ENCODE measurements around the gene FBXL7.

FBXL7 gene

DNA sequence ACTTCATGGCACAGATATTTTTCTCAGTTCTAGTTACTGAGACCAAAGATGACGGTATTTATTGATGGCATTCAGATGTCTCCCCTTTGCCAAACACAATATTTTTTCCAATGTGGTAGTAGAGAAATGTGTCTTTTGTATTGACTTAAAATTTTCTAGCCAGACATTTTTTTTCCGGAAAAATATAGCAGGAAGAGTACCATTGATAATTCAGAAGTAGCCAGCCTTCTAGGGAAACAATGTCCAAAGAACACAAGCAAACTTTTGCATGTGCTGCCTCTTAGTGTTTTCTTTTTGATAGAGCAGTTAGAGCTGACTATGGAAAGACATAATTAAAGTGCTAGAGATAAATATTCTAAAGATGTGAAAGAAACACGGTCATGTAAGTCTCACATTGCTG lies 448.2 kb downstream of the FBXL7 start:
- ChIA-PET CTCF (no interaction called here), POLR2A (no interaction called here)
- no peak overlapping the region for H3K4me3 ChIP-seq (ENCODE audit: low read depth, low read length)
- no peak for DNase-seq (ENCODE audit: low read depth, low spot score)
- TF ChIP-seq CTCF (IDR thresholded peaks at IDR 0.05; ENCODE audit: insufficient read depth, low read length, missing control alignments), result no peak

- no peak for DNase-seq (ENCODE audit: low read depth, low spot score)
- no peak for TF ChIP-seq CTCF (IDR thresholded peaks at IDR 0.05; ENCODE audit: insufficient read depth, low read length, missing control alignments)
- H3K4me3 ChIP-seq (ENCODE audit: low read depth, low read length), result no peak overlapping the region
- ChIA-PET POLR2A (no interaction called here), CTCF (no interaction called here)
Observed at GRCh38 chr5:15951126-15951525, 451.1 kb downstream of the FBXL7 start.

DNA sequence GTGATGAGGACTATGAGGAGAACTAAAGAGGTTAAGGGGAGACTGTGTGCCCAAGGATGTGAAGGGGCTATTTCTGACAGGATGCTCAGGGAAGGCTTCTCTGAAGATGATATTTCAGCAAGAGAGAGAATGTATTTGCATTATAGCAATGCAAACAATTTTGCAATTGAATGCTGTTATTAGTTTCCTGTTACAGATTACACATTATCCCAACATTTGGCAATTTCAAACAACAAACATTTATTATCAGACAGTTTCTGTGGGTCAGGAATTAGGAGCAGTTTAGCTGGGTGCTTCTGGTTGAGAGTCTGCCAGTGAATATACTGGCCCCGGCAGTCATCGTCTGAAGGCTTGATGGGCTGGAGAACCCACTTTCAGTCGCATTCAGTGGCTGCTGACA lies 451.6 kb downstream of the FBXL7 start:
- ChIA-PET POLR2A (no interaction called here), CTCF (no interaction called here)
- H3K4me3 ChIP-seq (ENCODE audit: low read depth, low read length), result no peak overlapping the region
- TF ChIP-seq CTCF (IDR thresholded peaks at IDR 0.05; ENCODE audit: insufficient read depth, low read length, missing control alignments), result no peak
- DNase-seq (ENCODE audit: low read depth, low spot score), result no peak

GRCh38 chr5:15956622-15957021 lies 456.6 kb downstream of the FBXL7 start:
- TF ChIP-seq CTCF (IDR thresholded peaks at IDR 0.05; ENCODE audit: insufficient read depth, low read length, missing control alignments), result no peak
- no peak for DNase-seq (ENCODE audit: low read depth, low spot score)
- no peak overlapping the region for H3K4me3 ChIP-seq (ENCODE audit: low read depth, low read length)
- ChIA-PET POLR2A (no interaction called here), CTCF (no interaction called here)

- no peak for DNase-seq (ENCODE audit: low read depth, low spot score)
- ChIA-PET POLR2A (no interaction called here), CTCF (no interaction called here)
- H3K4me3 ChIP-seq (ENCODE audit: low read depth, low read length), result no peak overlapping the region
- no peak for TF ChIP-seq CTCF (IDR thresholded peaks at IDR 0.05; ENCODE audit: insufficient read depth, low read length, missing control alignments)
Observed at GRCh38 chr5:15957124-15957523, 457.1 kb downstream of the FBXL7 start.

GRCh38 chr5:15959370-15960164 lies 459.6 kb downstream of the FBXL7 start:
- ChIA-PET CTCF (no interaction called here), POLR2A (no interaction called here)
- DNase-seq (ENCODE audit: low read depth, low spot score), result no peak
- TF ChIP-seq CTCF (IDR thresholded peaks at IDR 0.05; ENCODE audit: insufficient read depth, low read length, missing control alignments), result no peak
- H3K4me3 ChIP-seq (ENCODE audit: low read depth, low read length), result no peak overlapping the region
